Sciatic nerve (tissue), 2 donors: Measurements from ENCODE around the gene MEG3. TPM values are rescaled to one million over a fixed set of nuclear protein-coding genes. Genes with fewer than 3 reads are reported as not detected.

Experiments used
- ATAC-seq: fragments of 200-7000 bp; cut with Tn5 transposase; one replicate; pipeline ENCODE4 v1.9.1; 2020; ENCODE audit warnings: mild to moderate bottlenecking, moderate library complexity
- DNase-seq: peaks from one replicate; pipeline ENCODE4 v3.0.0-alpha.2; 2020; ENCODE audit warnings: low spot score
- intact Hi-C: fragments of 100-400 bp; cut with DNase I; formaldehyde crosslinking; loops from one replicate; pipeline ENCODE4 v1.14.2; 2022
- total RNA-seq: library from RNA; stranded (reverse); fragmentation: NEBNext Ultra II Directional; extraction: Animal tissue kit (Norgen Biotek cat#: 25700); gene quantifications from one replicate; pipeline ENCODE4 v1.2.1, GENCODE V29; 2021
- donor health status: DM: no; HTN: no; CAD: no.
- donor health status: DM: no; HTN: no; CAD: no.

The MEG3 gene
- total RNA-seq, 1 donor from 2014 or later: 154 TPM

- DNase-seq: no peak
- peak; percentile 14 for ATAC-seq
- intact Hi-C loops: no loop called here
Observed at GRCh38 chr14:100839681-100840111, 13.8 kb downstream of the MEG3 start.

- ATAC-seq (no peak), DNase-seq (no peak)
- intact Hi-C loops: no loop called here
Observed at GRCh38 chr14:100840286-100841065, 14.6 kb downstream of the MEG3 start.

GRCh38 chr14:100841066-100841760 is 15.3 kb downstream of the MEG3 start:
- no peak for DNase-seq
- ATAC-seq: no peak
- intact Hi-C loops: no loop called here

GRCh38 chr14:100841761-100842403 is 16.0 kb downstream of the MEG3 start:
- no peak for ATAC-seq
- intact Hi-C loops: no loop called here
- no peak for DNase-seq

GRCh38 chr14:100842799-100843198 is 16.9 kb downstream of the MEG3 start:
- ATAC-seq: peak; percentile 76
- no peak for DNase-seq
- intact Hi-C loops: no loop called here

GRCh38 chr14:100844082-100844408 is 18.1 kb downstream of the MEG3 start:
- intact Hi-C loops: no loop called here
- no peak for DNase-seq
- ATAC-seq: no peak

- DNase-seq (no peak), ATAC-seq (no peak)
- intact Hi-C loops: no loop called here
Observed at GRCh38 chr14:100844421-100844820, 18.5 kb downstream of the MEG3 start.

- intact Hi-C loops: no loop called here
- DNase-seq (no peak), ATAC-seq (no peak)
Observed at GRCh38 chr14:100844846-100845245, 18.9 kb downstream of the MEG3 start.

GRCh38 chr14:100845341-100845740 is 19.4 kb downstream of the MEG3 start:
- peak; percentile 38 for DNase-seq
- no peak for ATAC-seq
- intact Hi-C loops: no loop called here

- ATAC-seq: no peak
- DNase-seq: no peak
- intact Hi-C loops: no loop called here
Observed at GRCh38 chr14:100846309-100846859, 20.5 kb downstream of the MEG3 start.

GRCh38 chr14:100849115-100849781 is 23.3 kb downstream of the MEG3 start:
- DNase-seq (no peak), ATAC-seq (no peak)
- intact Hi-C loops: no loop called here

- intact Hi-C loops: no loop called here
- DNase-seq (peak; percentile 86), ATAC-seq (peak; percentile 82)
Observed at GRCh38 chr14:100850841-100851585, 25.1 kb downstream of the MEG3 start.

- DNase-seq: no peak
- peak; percentile 23 for ATAC-seq
- intact Hi-C loops: no loop called here
Observed at GRCh38 chr14:100851586-100851916, 25.6 kb downstream of the MEG3 start.

- peak; percentile 83 for ATAC-seq
- intact Hi-C loops: no loop called here
- peak; percentile 57 for DNase-seq
Observed at GRCh38 chr14:100851946-100852620, 26.2 kb downstream of the MEG3 start.

GRCh38 chr14:100854435-100854834 is 28.5 kb downstream of the MEG3 start:
- intact Hi-C loops: no loop called here
- DNase-seq: no peak
- ATAC-seq: no peak

- DNase-seq (no peak), ATAC-seq (no peak)
- intact Hi-C loops: no loop called here
Observed at GRCh38 chr14:100855256-100855930, 29.5 kb downstream of the MEG3 start.

GRCh38 chr14:100856056-100856950 is 30.4 kb downstream of the MEG3 start:
- intact Hi-C loops: no loop called here
- ATAC-seq (no peak), DNase-seq (no peak)
